ENCODE measurements around the gene NREP.

Gene NREP

GRCh38 chr5:111792471-111793058 lies 35.6 kb upstream of the NREP start:
- DNase-seq (ENCODE audit: low read depth in 2 of 2) = peak in 1 of 2 donors; percentile 73
- TF ChIP-seq CTCF (IDR thresholded peaks at IDR 0.05; ENCODE audit: low read depth, low read length) = no peak
- H3K4me3 ChIP-seq (replicated peaks in 1 of 2; ENCODE audit: low read depth in 2 of 2, low read length in 2 of 2) = no peak overlapping the region

- DNase-seq (ENCODE audit: low read depth in 2 of 2) = no peak
- no peak for TF ChIP-seq CTCF (IDR thresholded peaks at IDR 0.05; ENCODE audit: low read depth, low read length)
Measured at GRCh38 chr5:111790295-111790694, 33.3 kb upstream of the NREP start.

GRCh38 chr5:111787006-111787405 lies 30.0 kb upstream of the NREP start:
- no peak for TF ChIP-seq CTCF (IDR thresholded peaks at IDR 0.05; ENCODE audit: low read depth, low read length)
- no peak for DNase-seq (ENCODE audit: low read depth in 2 of 2)
- H3K4me3 ChIP-seq (replicated peaks in 1 of 2; ENCODE audit: low read depth in 2 of 2, low read length in 2 of 2) = no peak overlapping the region

More at GRCh38 chr5:111790295-111790694, 33.3 kb upstream of the NREP start:
- H3K4me3 ChIP-seq (replicated peaks in 1 of 2; ENCODE audit: low read depth in 2 of 2, low read length in 2 of 2) = no peak overlapping the region

GRCh38 chr5:111784491-111785181 lies 27.6 kb upstream of the NREP start:
- no peak overlapping the region for H3K4me3 ChIP-seq (replicated peaks in 1 of 2; ENCODE audit: low read depth in 2 of 2, low read length in 2 of 2)
- no peak for TF ChIP-seq CTCF (IDR thresholded peaks at IDR 0.05; ENCODE audit: low read depth, low read length)
- no peak for DNase-seq (ENCODE audit: low read depth in 2 of 2)

- H3K4me3 ChIP-seq (replicated peaks in 1 of 2; ENCODE audit: low read depth in 2 of 2, low read length in 2 of 2) = no peak overlapping the region
- TF ChIP-seq CTCF (IDR thresholded peaks at IDR 0.05; ENCODE audit: low read depth, low read length) = no peak
- DNase-seq (ENCODE audit: low read depth in 2 of 2) = no peak
Measured at GRCh38 chr5:111783537-111783936, 26.5 kb upstream of the NREP start.

- no peak for TF ChIP-seq CTCF (IDR thresholded peaks at IDR 0.05; ENCODE audit: low read depth, low read length)
- no peak overlapping the region for H3K4me3 ChIP-seq (replicated peaks in 1 of 2; ENCODE audit: low read depth in 2 of 2, low read length in 2 of 2)
- DNase-seq (ENCODE audit: low read depth in 2 of 2) = peak in 1 of 2 donors; percentile 78
Measured at GRCh38 chr5:111782216-111782615, 25.2 kb upstream of the NREP start.
